ENCODE measurements around the gene PHF19.

The PHF19 gene

GRCh38 chr9:120876842-120877240 lies at the start of gene PHF19:
PHF19 (minus strand) TSS chr9:120877188; CDS start chr9:120874741, 2,447 bp downstream.
- DNase-seq: peak in 7 of 56 donors; percentile 37 to 65 (median 60)

DNA sequence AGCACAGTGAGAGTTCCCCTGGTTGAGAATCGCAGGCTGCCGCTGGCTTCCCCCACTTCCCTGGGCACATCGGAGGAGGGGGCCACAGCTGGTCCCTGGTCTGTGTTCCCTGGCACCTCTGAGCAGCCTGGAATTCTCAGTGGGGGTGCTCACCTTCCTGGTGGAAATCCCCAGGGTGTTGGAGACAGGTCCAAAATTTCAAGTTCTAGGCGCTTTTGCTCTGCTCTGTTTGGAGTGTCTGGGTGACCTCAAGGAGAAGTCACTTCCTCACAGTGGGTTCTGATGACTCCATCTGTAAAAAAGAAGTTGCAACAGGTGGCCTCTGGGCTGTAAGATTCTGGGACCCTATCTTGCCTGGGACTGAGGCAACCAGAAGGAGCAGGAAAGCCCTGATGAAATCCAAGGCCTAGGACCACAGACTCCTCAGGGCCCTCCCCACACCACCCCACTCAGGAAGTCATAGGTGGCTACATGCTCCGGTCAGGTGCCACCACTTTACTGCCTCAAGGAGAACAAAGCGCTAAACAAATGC lies 49.5 kb upstream of the PHF19 start, which contains the start of gene TRAF1:
Gene TRAF1 (minus strand): TSS at position 400 of the 532 bp plus-strand sequence. CDS start 721 bp downstream, outside the sequence.
- DNase-seq: no peak

DNA sequence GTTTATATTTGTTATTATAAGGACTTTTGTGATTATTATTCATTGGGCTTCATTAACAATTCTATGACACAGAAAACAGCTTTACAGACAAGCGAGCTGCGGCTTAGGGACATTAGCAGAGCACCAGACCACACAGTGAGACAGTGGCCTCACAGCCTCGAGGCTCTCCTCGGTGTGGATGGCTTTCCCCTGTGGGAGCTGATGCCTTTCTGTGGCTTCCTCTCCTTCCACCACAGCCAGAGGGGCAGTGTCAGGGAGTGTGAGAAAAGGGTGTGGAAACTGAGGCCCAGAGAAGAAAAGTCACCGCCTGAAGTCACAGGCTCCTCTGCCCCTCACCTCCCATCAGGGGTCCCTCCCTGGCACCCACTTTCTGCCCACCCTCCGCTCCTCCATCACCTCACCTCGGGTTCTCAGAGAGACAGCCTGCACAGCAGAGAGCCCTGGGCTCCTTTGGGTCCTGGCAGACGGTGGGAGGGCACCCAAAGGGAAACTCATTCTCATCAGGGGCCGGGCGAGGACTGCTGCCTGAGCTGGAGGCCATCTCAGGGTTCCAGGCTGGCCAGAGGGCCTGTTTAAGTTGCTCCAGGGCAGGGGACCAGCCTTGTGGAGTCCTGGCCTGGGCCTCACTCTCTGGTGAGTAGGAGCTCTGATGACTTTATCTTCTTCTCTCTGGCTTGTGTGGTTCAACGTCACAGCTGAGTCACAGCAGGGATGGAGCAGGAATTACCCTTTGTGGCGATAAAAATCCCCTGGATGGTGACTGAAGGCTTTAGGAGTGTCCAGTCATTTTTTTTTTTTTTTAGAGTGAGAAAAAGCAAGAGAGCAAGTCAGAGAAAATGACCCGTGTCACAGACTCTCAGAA lies 48.8 kb upstream of the PHF19 start:
- no peak for DNase-seq

DNA sequence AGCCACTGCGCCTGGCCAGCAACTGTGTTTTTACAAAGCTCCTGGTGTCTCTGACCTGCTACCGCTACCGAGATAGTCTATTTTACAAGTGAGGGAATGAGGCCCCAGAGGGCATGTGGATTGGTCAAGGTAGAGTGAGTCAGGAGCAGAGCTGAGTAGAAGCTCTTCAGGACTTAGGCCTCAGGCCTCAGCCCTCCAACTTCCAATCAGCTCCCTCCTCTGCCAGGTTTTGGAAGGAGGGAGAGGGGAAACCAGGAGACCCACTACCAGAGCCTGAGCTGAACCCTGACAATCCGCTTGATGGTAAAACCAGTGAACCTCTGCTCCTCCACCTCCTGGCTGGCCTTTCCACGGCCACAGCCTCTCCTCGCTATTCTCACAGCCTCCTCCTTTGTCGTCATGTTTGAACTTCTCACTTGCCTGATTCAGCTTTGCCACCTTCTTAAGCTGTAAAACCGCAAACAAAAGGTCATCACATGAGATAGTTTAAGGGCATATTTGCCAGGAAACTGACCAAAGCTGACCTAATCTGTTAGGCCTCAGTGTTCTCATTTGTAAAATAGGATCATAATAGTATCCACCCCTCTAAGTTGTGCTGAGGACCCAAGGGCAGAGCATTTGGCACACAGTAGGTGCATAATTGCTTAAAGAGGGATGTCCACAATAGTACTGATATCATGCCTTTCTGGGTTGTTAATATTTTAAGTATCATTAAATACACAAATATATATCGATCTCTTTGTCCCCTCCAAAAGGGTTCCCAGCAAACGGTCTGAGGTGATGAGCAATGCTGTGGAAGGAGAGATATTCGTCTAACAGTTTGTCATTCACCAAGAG lies 47.9 kb upstream of the PHF19 start:
- no peak for DNase-seq

- DNase-seq: no peak
These were observed 46.8 kb upstream of the PHF19 start for GRCh38 chr9:120923620-120924328.

DNA sequence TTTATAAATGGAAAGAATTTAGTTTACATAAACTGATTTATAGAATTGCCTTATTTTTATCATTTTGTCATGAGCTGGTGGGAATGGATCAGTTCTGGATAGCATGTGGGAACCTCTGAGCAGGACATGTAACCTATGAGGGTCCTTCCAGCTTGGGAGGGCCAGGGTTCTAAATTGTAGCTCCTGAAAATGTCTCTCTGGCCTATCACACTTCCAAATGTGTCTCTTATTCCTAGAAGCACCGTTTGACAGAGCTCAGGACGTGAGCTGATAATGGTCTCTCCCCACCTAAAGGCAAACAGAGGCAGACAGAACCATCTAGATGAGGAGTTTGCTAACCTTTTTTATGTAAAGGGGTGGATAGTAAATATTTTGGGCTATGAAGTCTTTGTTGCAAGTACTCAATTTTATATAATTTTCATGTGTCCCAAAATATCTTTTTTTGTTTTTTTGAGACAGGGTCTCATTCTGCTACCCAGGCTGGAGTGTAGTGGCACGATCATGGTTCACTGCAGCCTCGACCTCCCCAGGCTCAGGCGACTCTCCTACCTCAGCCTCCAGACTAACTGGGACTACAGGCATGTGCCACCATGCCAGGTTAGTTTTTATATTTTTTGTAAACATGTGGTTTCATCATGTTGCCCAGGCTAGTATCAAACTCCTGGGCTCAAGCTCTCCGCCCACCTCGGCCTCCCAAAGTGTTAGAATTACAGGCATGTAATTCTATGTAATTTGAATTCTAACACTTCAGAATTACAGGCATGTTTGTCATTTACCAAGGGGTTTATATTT lies 45.6 kb upstream of the PHF19 start:
- no peak for DNase-seq

DNA sequence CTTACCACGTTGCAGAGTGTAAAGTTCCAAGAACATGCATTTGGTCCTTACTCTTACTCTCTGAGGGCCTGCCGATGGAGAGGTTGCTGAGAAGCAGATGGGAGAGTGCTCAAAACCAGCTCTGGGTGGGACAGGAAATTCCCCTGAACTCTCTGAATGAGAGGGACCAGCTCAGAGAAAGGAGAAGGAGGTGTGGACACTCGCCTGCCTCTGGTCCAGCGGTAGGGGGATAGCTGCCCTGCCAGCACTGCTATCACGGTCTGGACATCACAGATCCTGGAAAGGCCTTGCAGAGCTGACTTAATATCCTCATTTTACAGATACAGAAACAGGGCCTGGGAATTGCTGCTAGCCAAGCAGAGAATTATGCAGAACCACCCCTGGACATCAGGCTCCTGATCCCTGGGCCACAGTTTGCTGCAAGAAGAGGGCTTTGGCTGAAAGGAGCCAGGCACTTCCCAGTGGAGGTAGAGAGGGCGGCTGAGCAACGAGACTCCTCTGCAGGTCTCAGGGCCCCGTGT lies 44.7 kb upstream of the PHF19 start:
- DNase-seq: no peak

- no peak for DNase-seq
These were observed 43.8 kb upstream of the PHF19 start for GRCh38 chr9:120920806-120921178.

DNA sequence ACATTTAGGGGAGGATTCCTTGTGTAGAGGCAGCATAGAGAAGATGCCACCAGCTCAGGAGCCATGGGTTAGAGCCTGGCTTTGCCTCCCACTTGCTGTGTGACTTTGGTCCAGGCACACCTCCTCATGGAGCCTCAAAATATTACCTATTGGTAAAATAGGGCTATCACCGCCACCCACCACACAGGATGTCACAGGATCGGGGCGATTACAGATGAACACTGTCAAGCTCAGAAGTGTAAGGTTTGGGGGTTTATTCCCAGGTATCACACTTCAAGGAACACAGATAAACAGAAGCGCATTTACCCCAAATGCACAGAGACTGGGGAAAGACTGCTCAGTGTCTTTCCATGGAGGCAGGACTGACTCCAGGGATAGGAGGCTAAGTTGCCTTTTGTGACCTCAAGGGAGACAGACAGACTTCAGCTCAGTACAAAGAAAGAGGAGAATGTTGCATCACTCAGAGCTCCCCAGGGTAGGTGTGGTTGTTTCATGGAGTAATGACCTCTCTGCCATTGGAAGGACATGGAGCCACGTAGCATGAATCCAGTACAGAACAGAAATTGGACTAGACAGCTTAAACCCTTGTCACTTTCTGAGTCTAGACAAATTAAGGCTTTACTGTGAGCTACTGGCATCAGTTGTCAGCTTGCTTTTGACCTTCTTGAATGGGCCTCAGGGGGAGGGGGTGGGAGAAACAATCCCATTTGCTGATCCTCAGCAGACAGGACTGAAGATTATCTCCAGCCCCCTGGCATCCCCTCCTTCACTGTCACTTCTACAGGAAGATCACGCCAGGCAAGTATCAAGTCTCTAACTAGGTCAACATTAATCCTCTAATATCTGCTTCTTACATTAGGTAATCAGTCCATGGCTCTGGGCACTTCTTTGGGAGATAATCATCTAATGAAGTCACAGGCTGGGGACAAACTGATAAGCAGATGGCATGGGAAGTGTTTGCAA lies 43.1 kb upstream of the PHF19 start:
- no peak for DNase-seq

GRCh38 chr9:120918931-120919842 lies 42.2 kb upstream of the PHF19 start:
- peak in 2 of 56 donors; percentile 12 to 42 for DNase-seq

DNA sequence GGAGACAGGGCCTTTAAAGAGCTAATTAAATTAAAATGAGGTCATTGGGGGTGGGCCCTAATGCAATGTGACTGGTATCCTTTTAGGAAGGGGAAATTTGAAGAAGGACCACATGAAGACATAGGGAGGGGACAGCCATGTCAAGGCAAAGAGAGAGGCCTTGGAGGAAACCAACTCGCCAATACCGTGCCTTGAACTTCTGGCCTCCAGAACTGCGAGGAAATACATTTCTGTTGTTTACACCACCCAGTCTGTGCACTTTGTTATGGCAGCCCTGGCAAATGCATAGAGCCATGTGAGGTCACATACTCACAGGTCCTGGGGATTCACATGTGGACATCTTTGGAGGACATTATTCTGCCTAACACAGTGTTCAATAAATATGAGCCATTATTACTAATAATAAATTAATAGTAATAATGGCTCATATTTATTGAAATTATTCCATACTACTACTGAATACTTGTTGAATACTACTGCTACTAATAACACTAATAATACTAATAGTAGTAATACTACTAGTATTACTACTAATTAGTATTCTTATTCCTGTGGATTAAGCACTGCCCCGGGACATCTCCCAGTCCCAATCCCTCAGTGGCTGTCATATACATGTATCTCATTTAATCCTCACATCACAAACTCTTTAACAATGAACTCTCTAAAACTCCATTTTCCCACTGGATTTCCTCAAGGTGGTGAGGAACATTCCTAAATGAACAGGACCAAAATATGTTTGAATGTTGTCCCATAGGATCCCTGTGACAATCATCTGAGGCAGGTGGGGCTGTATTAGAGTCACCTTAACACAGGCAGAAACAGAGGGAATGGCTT lies 41.2 kb upstream of the PHF19 start:
- no peak for DNase-seq

- no peak for DNase-seq
These were observed 40.2 kb upstream of the PHF19 start for GRCh38 chr9:120916991-120917880.

DNA sequence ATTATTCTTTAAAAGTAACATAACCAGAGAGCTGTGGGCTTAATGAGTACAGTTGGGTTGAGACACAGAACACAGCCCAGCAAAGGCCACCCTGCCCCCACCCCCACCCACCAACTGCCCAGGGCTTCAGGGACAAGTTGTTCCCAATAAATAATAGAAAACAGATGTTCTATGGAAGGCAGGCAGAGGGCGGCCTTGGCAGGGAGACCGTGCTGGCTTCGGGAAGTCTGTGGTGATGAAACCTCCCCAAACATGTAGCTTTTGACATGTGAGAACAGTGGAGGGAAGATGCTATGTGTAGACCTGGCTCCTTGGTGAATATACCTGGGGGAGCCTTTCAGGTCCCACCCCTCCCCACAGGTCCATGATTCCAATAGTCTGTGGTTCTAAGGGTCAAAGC lies 39.6 kb upstream of the PHF19 start:
- DNase-seq: peak in 39 of 56 donors; percentile 12 to 72 (median 47)

- DNase-seq: peak in 5 of 56 donors; percentile 4 to 30 (median 12)
These were observed 39.0 kb upstream of the PHF19 start for GRCh38 chr9:120915854-120916470.

GRCh38 chr9:120914953-120915352 lies 38.0 kb upstream of the PHF19 start:
- DNase-seq: no peak
